Cardiac muscle cell (in vitro differentiated cells and primary cell): ENCODE results near the gene CACNA2D3. TPM values are rescaled to one million over a fixed set of nuclear protein-coding genes. Genes with fewer than 3 reads are reported as not detected.
A peak's percentile ranks its signal among the peaks of the same experiment; 100 is the strongest.

Experiments
- DNase-seq, 2 donors: peaks; one replicate each; pipeline versions ENCODE4 v3.0.0 to v3.0.0-alpha.2; 2010 to 2017; ENCODE audit warnings: low read depth in 1 of 2, low spot score in 1 of 2
- H3K27ac ChIP-seq: fragments of 200-600 bp; sonication (generic); 2 replicates; pipeline ENCODE4 v1.5.1; 2016
- H3K27me3 ChIP-seq: fragments of 200-600 bp; sonication (generic); 2 replicates; pipeline ENCODE4 v1.6.0; 2016; ENCODE audit warnings: control low read depth
- H3K36me3 ChIP-seq: fragments of 200-600 bp; sonication (generic); 2 replicates; pipeline ENCODE4 v1.5.1; 2016; ENCODE audit warnings: control low read depth
- H3K4me1 ChIP-seq: fragments of 200-600 bp; sonication (generic); 2 replicates; pipeline ENCODE4 v1.8.1; 2017; ENCODE audit warnings: low read depth, mild to moderate bottlenecking, mixed run types
- H3K4me3 ChIP-seq: fragments of 200-600 bp; sonication (generic); 2 replicates; pipeline ENCODE4 v1.5.1; 2016; ENCODE audit warnings: mild to moderate bottlenecking
- H3K9me3 ChIP-seq: fragments of 200-600 bp; sonication (generic); 2 replicates; pipeline ENCODE4 v1.5.1; 2017; ENCODE audit warnings: low read depth, mild to moderate bottlenecking, control low read depth
- polyA plus RNA-seq: library from polyadenylated mRNA; unstranded; fragments of >200 nt; fragmentation: Nextera tagmentation; extraction: Ambion mirVana; gene quantifications from 2 replicates; pipeline ENCODE4 v1.2.1, GENCODE V29; 2016
- total RNA-seq: library from RNA; depleted of rRNA; stranded (reverse); fragments of >200 nt; gene quantifications from 2 replicates; pipeline ENCODE4 v1.2.3, GENCODE V29; 2016
- TF ChIP-seq, protein P1 (sequence below): IDR thresholded peaks from 2 replicates; pipeline ENCODE4 v1.5.1; 2012; ENCODE audit warnings: low read depth, mild to moderate bottlenecking, low read length

The CACNA2D3 gene
- total and polyA plus RNA-seq, 2 experiments from 2014 or later: 0.45 to 0.59 TPM

DNA sequence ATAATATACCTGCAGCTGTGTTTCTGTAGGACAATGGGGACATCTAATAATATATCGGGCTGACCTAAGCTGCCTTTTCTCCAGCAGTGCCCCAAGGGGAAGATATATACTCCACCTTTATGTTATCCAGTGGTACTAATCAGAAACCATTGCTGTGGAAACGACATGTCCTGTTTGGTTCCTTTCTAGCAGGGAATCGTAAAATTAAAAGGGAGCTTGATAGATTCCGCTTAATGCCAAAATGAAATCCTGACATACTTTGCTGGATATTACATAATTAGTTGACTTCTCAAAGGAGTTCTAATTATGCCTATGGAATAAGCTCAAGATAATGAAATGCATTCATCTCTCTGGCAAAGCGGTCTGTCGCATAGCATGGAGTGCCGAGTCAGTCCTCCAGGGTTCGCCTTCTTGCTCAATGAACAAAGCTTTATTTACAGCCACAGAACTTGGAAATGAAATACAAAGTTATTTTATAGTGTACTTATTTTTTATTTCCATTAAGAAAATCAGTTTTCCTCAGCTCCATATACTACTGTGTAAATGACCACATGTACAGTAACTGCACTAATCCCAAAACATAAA is 542.8 kb downstream of the CACNA2D3 start:
- TF ChIP-seq, protein P1, sequence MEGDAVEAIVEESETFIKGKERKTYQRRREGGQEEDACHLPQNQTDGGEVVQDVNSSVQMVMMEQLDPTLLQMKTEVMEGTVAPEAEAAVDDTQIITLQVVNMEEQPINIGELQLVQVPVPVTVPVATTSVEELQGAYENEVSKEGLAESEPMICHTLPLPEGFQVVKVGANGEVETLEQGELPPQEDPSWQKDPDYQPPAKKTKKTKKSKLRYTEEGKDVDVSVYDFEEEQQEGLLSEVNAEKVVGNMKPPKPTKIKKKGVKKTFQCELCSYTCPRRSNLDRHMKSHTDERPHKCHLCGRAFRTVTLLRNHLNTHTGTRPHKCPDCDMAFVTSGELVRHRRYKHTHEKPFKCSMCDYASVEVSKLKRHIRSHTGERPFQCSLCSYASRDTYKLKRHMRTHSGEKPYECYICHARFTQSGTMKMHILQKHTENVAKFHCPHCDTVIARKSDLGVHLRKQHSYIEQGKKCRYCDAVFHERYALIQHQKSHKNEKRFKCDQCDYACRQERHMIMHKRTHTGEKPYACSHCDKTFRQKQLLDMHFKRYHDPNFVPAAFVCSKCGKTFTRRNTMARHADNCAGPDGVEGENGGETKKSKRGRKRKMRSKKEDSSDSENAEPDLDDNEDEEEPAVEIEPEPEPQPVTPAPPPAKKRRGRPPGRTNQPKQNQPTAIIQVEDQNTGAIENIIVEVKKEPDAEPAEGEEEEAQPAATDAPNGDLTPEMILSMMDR: no peak
- DNase-seq: no peak
- no peak overlapping the region for H3K27ac ChIP-seq
- no peak overlapping the region for H3K4me3 ChIP-seq
- peaks cover 2% of the 10 kb centered on the region for H3K4me1 ChIP-seq
- H3K27me3 ChIP-seq: no peaks in the 10 kb centered on the region
- no peaks in the 10 kb centered on the region for H3K36me3 ChIP-seq
- no peaks in the 10 kb centered on the region for H3K9me3 ChIP-seq

DNA sequence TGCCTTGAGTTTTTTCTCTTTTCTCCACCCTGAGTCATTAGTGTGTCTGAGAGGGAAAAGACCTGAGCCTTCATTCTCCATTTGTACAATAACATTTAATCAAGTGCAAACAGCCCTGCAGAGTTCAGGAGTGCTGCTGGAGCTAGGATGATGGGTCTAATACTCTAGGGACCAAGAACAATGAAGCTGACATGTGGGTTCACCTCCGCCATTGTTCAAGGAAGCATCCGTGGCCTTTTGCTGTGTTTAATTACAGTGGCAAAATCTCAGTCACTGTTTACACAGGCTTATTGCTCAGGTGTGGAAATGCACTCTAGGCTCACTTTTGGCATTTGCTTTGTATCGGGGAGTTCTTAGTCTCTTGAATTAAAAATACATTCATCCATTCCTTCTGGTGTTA is 545.9 kb downstream of the CACNA2D3 start:
- TF ChIP-seq, protein P1: no peak
- Histone ChIP-seq H3K4me1 (peaks cover 16% of the 10 kb centered on the region), H3K9me3 (no peaks in the 10 kb centered on the region), H3K4me3 (no peak overlapping the region), H3K36me3 (no peaks in the 10 kb centered on the region), H3K27me3 (no peaks in the 10 kb centered on the region), H3K27ac (no peak overlapping the region)
- DNase-seq: no peak

DNA sequence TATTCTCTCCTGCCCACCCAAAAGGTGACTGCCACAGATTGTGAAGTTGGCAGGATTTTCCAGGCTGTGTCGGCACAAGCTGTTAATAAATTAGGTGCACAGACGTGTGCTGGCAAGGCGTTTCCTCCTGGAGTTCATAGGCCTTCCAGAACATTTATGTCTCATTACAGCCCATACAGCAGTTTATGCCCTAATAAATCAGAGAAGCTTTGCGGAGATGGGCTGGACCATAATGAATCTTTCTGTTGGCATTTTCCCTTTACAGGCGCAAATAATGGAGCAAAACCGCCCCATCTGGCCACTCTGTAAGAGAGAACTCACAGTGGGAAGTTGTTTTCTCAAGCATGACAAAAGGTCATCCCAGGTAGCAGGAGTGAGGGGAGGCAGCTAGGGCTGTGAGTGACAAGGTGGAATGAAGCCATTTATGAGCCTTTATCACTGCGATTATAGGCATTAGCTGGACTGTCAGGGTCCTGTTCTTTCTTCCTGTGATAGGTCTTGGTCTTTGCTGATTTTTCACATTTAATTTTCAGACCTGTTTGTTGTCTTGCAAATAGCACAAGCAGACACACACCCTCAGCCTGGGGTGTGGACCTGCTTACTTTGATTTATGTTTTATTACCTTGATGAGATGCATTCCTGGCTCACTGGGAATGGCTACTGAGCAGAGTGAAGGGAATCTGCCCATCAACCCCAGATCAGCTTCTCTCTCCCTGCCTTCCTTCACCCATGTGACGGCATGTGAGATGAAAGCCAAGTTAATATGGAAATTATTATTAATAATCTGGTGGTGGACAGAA is 548.0 kb downstream of the CACNA2D3 start:
- Histone ChIP-seq H3K4me3 (no peak overlapping the region), H3K27me3 (no peaks in the 10 kb centered on the region), H3K4me1 (peaks cover 16% of the 10 kb centered on the region), H3K27ac (no peak overlapping the region), H3K36me3 (no peaks in the 10 kb centered on the region), H3K9me3 (no peaks in the 10 kb centered on the region)
- TF ChIP-seq, protein P1: no peak
- DNase-seq: no peak

DNA sequence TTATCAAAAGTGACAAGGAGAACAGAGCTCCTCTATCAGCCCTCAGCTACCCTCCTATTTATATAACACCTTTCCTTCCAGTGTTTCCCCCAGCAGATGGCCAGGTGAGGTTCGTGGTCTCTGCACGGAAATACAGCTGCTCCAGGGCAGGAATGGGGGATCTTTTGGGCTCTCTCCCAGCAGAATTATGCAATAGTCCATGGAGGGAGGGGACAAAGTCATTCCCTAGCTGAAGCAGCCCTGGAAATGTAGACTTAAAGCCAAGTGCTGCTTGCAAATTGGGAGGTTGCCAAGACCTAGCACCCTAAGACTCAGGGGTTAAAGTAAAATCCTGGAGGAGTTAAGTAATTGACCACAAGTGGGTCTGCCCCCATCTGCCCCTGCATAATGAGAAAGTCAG is 549.2 kb downstream of the CACNA2D3 start:
- DNase-seq: peak in 1 of 2 donors; percentile 19
- H3K27me3 ChIP-seq: no peaks in the 10 kb centered on the region
- H3K9me3 ChIP-seq: no peaks in the 10 kb centered on the region
- no peak overlapping the region for H3K27ac ChIP-seq
- H3K4me1 ChIP-seq: peaks cover 16% of the 10 kb centered on the region
- TF ChIP-seq, protein P1: no peak
- no peaks in the 10 kb centered on the region for H3K36me3 ChIP-seq
- no peak overlapping the region for H3K4me3 ChIP-seq

DNA sequence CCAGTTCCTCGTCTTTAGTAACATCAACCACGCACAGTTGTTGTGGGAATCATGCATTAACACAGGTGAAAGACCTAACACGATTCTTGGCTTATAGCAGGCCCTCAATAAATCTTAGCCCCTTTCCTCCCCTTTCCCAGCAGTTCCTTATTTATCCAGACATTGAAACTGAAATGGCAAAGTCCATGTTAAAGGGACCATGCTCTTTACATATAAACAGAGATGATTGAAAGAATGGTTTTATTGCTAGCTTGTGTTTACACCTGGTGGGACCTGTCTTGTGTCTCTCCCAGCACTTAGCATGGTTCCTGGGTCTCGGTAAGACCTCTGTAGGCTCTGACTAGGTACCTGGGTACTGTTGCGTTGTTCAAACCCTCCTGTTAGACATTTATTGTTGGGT is 553.7 kb downstream of the CACNA2D3 start:
- no peak overlapping the region for H3K4me3 ChIP-seq
- DNase-seq: no peak
- no peaks in the 10 kb centered on the region for H3K36me3 ChIP-seq
- H3K4me1 ChIP-seq: peaks cover 4% of the 10 kb centered on the region
- no peak overlapping the region for H3K27ac ChIP-seq
- TF ChIP-seq, protein P1: no peak
- H3K27me3 ChIP-seq: no peaks in the 10 kb centered on the region
- no peaks in the 10 kb centered on the region for H3K9me3 ChIP-seq
